GM12874 (cell line): ENCODE measurements around the gene NMNAT3.

ENCODE experiments used
- CTCF ChIP-seq: IDR thresholded peaks from 2 replicates; pipeline ENCODE4 v1.5.1; 2011; ENCODE audit warnings: low read depth, mild to moderate bottlenecking, control low read depth, low read length, moderate library complexity; ENCODE audit not compliant: insufficient read depth

The NMNAT3 gene

GRCh38 chr3:139538733-139539132 lies 139.0 kb downstream of the NMNAT3 start:
- no peak for TF ChIP-seq CTCF

- TF ChIP-seq CTCF = no peak
These were observed 139.8 kb downstream of the NMNAT3 start for GRCh38 chr3:139537795-139538621.

GRCh38 chr3:139537361-139537760 lies 140.4 kb downstream of the NMNAT3 start:
- no peak for TF ChIP-seq CTCF

GRCh38 chr3:139534992-139535879 lies 142.5 kb downstream of the NMNAT3 start:
- no peak for TF ChIP-seq CTCF

GRCh38 chr3:139534455-139534812 lies 143.3 kb downstream of the NMNAT3 start:
- TF ChIP-seq CTCF = no peak

- no peak for TF ChIP-seq CTCF
These were observed 143.9 kb downstream of the NMNAT3 start for GRCh38 chr3:139533781-139534454.

GRCh38 chr3:139532976-139533375 lies 144.8 kb downstream of the NMNAT3 start:
- no peak for TF ChIP-seq CTCF
